ENCODE data around the gene MYL11.
"Not testable (repeated sequence)": the region's sequence is repeated elsewhere in the genome, so short reads cannot be mapped to it uniquely, and the experiment has no call there.

MYL11 gene, protein sequence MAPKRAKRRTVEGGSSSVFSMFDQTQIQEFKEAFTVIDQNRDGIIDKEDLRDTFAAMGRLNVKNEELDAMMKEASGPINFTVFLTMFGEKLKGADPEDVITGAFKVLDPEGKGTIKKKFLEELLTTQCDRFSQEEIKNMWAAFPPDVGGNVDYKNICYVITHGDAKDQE

DNA sequence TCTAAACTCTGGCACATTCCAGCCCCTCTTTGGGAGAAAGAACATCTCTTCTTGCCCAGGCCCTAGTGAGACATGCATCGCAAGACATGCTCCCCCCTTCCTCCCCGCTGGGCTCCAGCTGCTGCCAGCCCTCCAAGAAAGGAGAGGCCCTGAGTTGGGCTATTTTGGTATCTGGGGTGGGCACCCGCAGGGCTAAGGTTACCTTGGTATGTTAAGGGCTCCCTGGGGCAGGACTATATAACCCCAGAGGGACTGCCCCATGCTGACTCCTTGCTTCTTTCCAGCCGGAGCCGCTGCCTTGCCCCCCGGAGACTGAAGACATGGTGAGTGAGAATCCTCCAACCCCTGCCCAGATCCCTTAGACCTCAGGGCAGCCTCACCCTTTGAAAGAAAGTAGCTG is at the start of gene MYL11:
MYL11 (plus strand) TSS at position 265 of the 400 bp plus-strand sequence; CDS start at position 321, 56 bp downstream.
- in situ Hi-C loops (cut with MboI; ENCODE audit: low sequenced_read_pairs), result no loop called here

DNA sequence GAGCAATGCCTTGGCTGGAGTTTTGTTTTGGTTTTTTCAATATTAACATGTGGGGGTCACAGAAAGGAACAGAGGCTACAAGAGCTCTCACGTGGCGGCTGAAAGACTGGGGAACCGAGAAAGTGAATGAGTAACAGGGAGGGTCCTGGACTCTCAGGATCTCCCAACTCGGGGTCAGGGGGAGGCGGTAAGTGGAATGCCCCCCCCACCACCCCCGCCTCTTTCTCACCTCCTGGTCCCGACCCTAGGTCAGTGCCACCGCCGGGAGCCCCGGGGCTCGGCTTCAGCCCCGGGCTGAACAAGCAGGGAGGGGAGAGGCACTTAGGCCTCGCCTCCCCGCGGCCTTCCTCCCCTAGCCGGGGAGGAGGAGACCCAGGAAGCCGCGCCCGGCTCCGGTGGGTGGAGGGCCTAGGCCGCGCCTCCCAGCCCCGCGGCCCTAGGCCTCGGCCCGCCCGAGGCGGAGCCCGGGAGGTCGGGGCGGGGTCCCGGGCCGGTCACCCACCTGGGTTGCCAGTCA is 40.1 kb upstream of the MYL11 start:
- in situ Hi-C loops (cut with MboI; ENCODE audit: low sequenced_read_pairs), result not testable (repeated sequence)

DNA sequence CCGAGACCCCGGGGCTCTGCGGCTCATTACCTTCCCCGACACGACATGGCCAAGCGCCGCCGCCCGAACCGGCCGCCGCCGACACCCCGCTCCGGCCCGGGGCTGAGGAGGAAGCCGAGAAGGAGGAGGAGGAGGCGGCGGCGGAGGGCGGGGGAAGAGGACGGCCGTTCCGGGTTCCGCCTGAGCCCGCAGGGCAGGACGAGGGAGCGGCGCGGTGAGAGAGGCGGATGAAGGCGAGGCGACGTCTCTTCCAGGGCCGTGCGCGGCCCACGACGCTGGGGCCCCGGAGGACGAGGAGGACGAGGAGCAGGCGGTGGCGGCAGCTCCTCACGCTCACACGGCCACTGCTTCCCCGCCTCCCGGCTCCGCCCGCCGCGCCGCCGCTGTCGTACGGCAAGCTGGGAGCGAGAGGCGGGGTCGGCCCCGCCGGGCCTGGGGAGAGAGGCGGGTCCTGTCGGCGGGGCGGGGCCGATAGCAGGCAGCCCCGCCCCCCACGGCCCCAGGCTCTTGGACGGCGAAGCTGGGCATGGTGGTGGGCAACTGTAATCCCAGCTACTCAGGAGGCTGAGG is 39.5 kb upstream of the MYL11 start:
- in situ Hi-C loops (cut with MboI; ENCODE audit: low sequenced_read_pairs), result not testable (repeated sequence)

DNA sequence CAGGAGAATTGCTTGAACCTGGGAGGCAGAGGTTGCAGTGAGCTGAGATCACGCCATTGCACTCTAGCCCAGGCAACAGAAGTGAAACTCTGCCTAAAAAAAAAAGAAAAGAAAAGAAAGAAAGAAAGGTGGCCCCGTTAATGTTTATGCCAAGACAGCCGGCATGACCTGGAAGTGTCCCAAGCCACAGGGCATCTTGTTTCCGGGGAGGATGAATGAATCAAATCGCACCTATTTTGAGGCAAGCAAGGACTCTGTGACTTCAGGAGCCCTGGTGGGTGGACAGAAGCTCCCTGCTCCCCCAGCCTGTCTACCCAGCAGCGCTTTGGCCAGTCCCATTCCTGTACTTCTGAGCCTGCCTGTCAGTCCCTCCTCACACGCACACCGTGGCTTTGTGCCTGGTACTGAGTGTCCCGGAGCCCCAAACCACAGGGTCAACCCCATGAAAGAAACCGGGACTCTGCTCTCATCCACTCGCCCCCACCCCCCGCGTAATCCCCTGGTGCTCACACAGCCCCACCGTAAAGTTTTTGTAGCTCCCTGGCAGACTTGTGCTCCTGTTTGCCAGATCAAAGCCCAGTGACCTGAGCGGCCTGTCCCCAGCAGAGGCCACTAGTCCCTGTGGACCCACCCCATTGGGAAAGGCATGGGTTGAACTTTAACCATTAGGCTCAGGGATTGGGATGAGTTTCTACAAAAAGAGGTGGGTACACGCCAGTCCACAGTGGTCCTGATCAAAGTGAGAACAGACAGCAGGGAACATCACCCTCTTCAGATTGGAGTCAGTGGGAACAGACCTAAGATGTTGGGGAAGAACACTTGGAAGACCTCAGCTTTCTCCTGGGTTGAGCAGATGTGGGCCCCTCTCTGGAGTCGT is 38.8 kb upstream of the MYL11 start:
- in situ Hi-C loops (cut with MboI; ENCODE audit: low sequenced_read_pairs), result no loop called here

DNA sequence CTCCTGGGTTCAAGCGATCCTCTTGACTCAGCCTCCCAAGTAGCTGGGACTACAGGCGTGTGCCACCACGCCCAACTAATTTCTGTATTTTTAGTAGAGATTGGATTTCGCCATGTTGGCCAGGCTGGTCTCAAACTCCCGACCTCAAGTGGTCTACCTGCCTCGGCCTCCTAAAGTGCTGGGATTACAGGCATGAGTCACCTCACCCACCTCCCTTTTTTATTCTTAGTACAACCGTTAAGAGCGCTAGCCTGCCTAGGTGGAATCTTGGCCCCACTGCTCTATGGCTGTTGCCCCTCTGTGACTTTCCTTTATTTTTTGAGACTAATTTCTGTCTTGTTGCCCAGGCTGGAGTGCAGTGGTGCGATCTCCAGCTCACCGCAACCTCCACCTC is 36.6 kb upstream of the MYL11 start:
- in situ Hi-C loops (cut with MboI; ENCODE audit: low sequenced_read_pairs), result not testable (repeated sequence)

DNA sequence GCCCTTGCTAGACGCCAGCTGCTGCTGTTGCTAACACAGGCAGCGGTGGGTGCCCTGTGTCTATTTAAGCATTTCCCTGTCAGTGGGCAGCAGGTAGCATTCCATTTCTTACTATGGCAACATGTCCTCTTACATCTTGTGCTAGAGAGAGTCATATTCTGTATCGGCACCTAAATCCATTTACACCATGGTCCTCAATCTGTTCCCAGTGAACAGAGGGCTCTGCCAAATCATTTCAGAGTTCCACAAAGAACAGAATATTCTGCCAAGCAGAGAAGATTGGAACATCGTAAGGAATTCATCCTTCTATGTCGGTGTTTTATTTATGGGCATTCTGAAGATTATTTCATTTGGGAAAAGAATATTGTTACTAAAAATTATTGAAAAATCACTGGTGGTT is 35.9 kb upstream of the MYL11 start:
- in situ Hi-C loops (cut with MboI; ENCODE audit: low sequenced_read_pairs), result not testable (repeated sequence)

DNA sequence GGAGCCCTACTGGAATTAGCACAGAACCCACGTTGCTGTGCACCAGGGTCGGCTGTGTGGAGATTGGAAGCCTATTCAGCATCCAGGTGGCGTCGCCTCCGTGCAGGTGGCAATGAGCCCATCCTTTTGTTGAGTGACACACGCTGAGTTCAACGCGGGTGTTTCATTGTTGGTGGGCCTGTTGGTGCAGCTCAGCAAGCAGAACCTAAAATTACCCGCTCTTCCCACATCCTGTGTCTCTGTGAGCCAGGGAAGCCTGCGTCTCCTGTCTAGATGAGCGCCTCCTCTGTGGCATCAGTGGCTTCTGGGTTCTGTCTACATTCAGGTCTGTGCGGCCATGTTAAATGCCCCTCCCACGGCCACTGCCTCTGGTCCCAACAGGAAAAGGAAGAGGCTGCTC is 34.0 kb upstream of the MYL11 start:
- in situ Hi-C loops (cut with MboI; ENCODE audit: low sequenced_read_pairs), result no loop called here

DNA sequence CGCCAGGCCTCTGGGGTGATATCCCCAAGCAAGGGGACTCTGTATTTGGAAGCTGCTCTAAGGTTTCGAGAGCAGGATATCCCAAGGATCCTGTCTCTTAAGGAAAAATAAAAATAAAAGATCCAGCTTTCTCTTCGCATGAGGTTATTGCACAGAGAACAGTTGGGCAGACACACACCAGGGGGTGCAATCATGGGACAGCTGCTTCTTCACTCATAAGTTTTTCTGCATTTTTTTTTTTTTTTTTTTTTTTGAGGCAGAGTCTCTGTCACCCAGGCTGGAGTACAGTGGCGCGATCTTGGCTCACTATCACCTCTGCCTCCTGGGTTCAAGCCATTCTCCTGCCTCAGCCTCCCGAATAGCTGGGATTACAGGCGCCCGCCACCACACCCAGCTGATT is 32.6 kb upstream of the MYL11 start:
- in situ Hi-C loops (cut with MboI; ENCODE audit: low sequenced_read_pairs), result not testable (repeated sequence)

DNA sequence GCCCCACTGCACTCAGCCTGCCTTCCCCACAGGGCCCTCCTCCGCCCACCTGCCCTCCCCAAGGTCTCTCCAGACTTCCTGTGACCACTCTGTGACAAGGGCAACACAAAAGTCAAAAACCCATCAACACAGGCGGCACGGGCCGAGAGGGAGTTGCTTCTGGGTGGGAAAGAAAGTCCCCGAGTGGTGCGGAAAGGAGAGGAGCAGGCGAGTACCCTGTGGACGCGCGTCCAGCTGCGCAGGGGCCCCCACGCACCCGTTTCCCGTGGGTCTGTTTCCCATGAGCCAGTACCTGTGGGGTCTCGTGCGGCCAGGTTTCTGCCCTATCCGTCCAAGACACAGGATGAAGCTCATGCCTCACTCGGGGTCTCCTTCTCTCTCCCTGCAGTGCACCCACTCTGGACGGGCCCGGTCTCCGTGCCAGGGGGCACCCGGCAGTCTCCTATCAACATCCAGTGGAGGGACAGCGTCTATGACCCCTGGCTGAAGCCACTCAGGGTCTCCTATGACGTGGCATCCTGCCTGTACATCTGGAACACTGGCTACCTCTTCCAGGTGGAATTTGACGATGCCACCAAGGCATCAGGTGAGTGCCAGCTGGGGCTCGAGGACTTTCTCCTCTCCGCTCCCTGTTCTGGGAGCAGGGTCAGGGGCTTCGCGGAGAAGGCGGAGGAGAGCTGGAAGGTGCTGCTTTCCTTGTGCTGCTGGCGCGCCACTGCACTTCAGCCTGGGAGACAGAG is 31.7 kb upstream of the MYL11 start:
- in situ Hi-C loops (cut with MboI; ENCODE audit: low sequenced_read_pairs), result no loop called here

DNA sequence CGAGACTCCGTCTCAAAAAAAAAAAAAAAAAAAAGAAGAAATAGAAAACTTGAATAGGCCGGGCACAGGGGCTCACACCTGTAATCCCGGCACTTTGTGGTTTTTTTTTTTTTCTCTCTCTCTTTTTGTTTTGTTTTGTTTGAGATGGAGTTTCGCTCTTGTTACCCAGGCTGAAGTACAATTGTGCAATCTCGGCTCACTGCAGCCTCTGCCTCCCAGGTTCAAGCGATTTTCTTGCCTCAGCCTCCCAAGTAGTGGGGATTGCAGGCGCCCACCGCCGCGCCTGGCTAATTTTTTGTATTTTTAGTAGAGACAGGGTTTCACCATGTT is 31.1 kb upstream of the MYL11 start:
- in situ Hi-C loops (cut with MboI; ENCODE audit: low sequenced_read_pairs), result not testable (repeated sequence)

DNA sequence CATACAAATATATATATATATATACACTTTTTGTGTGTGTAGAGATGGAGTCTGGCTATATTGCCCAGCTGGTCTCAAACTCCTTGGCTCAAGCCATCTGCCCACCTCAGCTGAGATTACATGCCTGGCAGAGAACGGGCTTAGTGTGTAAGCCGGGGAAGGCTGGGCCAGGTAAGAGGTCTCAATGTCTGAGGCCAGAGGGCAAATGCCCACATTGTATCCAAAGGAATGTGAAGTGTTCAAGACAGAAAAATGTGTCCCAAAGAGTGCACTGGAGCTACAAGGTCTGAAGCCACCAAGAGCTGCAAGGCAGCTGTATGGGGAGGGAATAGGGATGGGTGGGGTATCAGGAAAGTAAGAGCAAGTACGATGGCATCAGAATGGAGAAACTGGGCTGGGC is 28.3 kb upstream of the MYL11 start:
- in situ Hi-C loops (cut with MboI; ENCODE audit: low sequenced_read_pairs), result no loop called here

DNA sequence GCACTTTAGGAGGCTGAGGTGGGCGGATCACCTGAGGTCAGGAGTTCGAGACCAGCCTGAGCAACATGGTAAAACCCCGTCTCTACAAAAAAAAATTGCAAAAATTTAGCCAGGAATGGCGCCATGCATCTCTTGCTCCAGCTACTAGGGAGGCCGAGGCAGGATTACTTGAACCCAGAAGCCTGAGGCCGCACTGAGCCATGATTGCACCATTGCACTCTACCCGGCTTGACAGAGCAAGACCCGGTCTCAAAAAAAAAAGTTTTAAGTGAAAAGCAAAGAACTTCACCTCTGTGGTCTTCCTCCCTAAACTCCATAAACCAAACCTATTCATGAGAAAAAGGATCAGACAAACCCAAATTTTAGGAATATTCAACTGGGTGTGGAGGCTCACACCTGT is 26.5 kb upstream of the MYL11 start:
- in situ Hi-C loops (cut with MboI; ENCODE audit: low sequenced_read_pairs), result no loop called here

DNA sequence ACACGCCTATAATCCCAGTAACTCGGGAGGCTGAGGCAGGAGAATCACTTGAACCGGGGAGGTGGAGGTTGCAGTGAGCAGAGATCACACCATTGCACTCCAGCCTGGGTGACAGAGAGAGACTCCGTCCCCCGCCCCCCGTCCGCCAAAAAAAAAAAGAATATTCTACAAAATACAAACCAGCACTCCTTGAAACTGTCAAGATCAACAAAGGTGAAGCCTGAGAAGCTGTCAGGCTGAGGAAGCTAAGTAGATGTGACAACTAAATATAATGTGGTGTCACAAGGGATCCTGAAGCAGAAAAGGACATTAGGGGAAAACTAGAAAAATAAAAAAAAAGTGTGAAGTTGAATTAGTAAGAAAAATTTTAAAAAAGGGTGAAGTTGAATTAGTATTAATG is 25.7 kb upstream of the MYL11 start:
- in situ Hi-C loops (cut with MboI; ENCODE audit: low sequenced_read_pairs), result no loop called here

DNA sequence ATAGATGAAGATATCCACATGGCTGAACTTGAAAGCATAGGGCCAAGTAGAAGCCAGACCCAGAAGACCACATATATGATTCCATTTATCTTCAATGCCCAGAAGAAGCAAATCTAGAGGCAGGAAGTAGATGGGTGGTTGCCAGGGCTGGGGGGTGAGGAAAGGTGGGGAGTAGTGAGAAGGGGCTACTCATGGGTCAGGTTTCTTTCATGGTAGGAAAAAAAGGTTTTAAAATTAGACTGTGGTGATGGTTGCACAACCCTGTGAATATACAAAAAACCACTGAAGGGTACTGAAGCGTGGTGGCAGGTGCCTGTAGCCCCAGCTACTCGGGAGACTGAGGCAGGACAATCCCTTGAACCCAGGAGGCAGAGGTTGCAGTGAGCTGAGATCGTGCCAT is 24.9 kb upstream of the MYL11 start:
- in situ Hi-C loops (cut with MboI; ENCODE audit: low sequenced_read_pairs), result loop anchor here (5.0 kb wide), 1 partner anchor 53 kb away; no protein-coding TSS in a partner anchor

DNA sequence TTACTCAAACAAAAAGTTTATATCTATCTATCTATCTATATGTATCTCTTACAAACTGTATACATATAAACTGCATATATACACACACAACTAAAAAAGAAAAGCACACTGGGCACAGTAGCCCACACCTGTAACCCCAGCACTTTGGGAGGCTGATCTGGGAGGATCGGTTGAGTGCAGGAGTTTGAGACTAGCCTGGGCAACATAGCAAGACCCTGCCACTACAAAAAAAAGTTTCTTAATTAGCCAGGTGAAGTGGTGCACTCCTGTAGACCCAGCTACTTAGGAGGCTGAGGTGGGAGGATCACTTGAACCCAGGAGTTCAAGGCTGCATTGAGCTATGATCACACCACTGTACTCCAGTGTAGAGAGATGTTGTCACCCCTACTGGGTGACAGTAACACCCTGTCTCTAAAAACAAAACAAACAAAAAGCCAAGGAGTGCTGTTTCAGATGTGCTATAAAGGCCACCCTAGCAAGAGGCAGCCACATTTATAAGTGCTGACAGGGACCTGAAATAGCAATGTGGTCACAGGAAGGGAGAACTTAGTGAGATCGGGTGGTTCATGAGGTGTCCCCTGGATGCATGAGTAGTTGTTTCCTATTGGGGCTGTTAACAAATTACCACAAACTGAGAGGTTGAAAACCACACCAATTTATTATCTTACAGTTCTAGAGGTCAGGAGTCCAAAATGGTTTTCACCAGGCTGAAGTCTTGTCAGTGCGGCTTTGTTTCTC is 24.3 kb upstream of the MYL11 start:
- in situ Hi-C loops (cut with MboI; ENCODE audit: low sequenced_read_pairs), result loop anchor here (5.0 kb wide), 1 partner anchor 52 kb away; no protein-coding TSS in a partner anchor

DNA sequence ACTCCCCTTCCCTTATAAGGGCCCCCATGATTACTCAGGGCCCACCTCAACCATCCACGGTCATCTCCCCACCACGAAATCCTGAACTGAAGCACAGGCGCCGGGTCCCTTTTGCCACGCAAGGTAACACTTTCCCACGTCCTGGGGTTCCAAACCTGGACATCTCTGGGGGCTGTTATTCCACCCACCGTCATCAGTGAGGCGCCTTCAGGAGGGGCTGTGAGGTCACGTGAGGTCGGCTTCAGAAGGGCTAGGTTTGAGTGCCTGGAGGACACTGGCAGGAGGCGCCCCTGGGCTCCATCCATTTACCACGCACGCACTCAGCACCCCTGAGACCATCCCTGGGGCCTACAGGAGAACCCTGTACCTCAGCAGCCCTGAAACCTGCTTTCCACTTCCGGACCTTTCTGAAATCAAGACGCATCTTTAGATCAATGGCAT is 23.6 kb upstream of the MYL11 start:
- in situ Hi-C loops (cut with MboI; ENCODE audit: low sequenced_read_pairs), result loop anchor here (5.0 kb wide), 1 partner anchor 51 kb away; no protein-coding TSS in a partner anchor

DNA sequence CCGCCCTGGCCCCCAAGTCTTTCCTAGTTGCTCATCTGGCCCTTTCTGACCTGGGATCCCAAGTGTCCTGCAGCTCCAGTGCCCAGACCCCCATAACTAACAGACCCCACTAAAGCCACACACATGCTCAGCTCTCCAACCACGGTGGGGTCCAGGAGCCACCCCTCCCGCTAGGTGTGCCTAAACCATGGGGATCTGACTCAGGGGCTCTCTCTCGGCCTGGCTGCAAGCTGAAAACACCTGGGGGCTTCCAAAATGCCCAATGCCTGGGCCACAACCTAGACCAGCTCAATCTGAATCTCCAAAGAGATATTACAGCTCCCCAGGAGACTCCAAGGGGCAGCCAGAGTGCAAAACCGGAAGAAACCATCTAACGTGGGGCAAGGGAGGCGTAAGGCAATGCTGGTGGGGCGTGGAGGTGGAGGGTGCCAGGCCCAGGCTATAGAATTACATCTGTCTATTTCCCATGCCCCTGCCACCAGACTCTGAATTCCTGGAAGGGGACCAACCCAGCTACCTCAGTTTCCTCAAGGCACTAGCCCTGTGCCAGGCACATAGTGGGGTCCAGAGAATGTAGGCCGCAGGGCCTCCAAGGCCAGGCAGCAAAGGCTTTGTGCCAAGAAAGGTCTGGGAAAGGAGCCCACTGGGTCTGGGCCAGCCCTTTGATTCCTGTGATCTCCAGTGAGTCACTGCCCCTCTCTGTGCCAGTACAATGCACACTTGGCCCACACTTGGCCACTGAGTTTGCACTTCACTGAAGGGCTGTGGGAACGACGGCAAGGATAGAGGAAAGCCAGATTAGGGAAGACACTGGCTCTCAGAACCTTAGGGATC is 22.8 kb upstream of the MYL11 start:
- in situ Hi-C loops (cut with MboI; ENCODE audit: low sequenced_read_pairs), result loop anchor here (5.0 kb wide), 1 partner anchor 50 kb away; no protein-coding TSS in a partner anchor

DNA sequence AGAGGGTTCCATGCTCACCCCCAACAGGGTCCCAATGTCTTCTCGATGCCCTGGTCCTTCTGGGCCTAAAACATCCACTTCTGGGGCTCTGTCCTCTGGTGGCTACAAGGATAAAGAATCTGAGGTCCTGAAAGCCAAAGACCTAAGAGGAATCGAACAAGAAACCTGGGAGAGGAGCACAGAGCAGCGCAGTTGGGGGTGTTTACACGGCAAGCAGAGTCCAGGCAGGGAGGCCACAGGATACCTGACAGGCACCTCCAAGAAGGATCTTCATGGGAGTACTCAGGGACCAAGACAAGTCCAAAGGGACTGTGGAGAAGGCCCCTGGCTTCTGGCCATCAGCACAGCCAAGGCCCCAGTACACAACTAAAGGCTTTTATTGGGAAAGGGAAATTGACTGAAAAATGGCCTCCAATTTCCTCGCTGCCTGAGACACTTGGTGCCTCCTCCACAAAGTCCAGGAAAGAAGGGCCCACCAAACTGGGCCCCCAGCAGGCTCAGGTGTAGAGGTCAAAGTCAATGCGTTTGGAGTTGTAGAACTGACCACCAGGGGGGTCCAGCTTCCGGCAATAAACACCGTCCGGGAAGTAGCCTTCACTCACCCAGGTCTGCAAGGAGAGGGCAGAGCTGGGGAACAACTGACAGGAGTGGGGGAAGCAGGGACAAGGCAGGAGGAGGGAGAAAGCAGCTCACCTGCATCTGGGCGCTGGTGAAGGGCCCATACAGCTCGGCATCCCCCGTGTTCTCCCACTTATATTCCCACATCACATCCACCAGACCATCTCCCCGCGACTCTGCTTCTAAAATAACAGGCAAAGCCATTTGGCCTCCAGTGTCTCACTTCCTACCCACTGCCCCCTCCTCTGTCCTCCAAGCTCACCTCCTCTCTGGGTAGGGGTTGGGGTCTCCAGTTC is 21.9 kb upstream of the MYL11 start:
- in situ Hi-C loops (cut with MboI; ENCODE audit: low sequenced_read_pairs), result loop anchor here (5.0 kb wide), 1 partner anchor 50 kb away; no protein-coding TSS in a partner anchor
